SH-SY5Y (cell line): Measurements from ENCODE around the gene CNR2.

ENCODE experiments used
- GATA2 ChIP-seq: IDR thresholded peaks from 2 replicates; pipeline ENCODE4 v1.6.1; 2011; ENCODE audit warnings: mild to moderate bottlenecking, low read depth, low read length
- GATA3 ChIP-seq: IDR thresholded peaks from 2 replicates; pipeline ENCODE4 v1.6.1; 2011; ENCODE audit warnings: low read depth, mild to moderate bottlenecking, low read length, moderate library complexity

- TF ChIP-seq GATA3, result no peak
- TF ChIP-seq GATA2, result no peak
Measured at GRCh38 chr1:23909412-23909811, 3.8 kb downstream of the CNR2 start.
